Testis (tissue), 2 donors: ENCODE measurements around the gene MMP17.

Source experiments
- POLR2A ChIP-seq: fragments of 450-650 bp; IDR thresholded peaks from one replicate; pipeline ENCODE4 v1.6.1; 2017; ENCODE audit warnings: antibody characterized with exemption, mild to moderate bottlenecking, moderate library complexity
- TF ChIP-seq, protein P1 (sequence below), 3 experiments: fragments of 450-650 bp in 2 of 3; fragments of 200-600 bp in 1 of 3; sonication (generic) in 1 of 3; IDR thresholded peaks; one replicate each; pipeline ENCODE4 v1.5.1; 2016 to 2019; ENCODE audit warnings: antibody characterized with exemption in 3 of 3, mild to moderate bottlenecking in 2 of 3, moderate library complexity in 1 of 3

DNA sequence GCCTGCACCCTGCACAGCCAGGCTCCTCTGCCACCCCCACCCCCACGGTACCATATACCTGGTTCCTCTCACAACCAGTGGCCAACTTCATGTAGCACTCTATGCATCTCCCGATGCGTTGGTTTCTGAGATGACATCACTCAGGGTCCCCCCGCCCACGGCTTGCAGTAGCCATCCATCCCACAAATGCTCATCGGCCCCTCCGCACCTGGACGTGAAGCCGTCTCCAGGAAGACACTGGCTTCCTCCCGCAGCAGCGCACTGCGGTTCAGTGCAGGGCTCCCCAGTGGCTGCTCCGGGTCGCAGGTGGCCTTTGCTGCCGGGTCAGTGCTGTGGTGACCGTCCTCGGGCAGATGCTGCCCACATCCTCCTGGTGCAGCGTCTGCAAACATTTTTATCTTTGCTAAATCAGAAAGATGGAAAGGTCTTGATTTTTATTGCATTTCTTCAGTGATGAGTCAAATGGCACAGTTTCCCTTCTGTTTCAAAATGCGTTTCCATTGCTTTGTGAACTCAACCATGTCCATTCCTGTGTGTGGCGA is 27.5 kb upstream of the MMP17 start:
- TF ChIP-seq, protein P1, sequence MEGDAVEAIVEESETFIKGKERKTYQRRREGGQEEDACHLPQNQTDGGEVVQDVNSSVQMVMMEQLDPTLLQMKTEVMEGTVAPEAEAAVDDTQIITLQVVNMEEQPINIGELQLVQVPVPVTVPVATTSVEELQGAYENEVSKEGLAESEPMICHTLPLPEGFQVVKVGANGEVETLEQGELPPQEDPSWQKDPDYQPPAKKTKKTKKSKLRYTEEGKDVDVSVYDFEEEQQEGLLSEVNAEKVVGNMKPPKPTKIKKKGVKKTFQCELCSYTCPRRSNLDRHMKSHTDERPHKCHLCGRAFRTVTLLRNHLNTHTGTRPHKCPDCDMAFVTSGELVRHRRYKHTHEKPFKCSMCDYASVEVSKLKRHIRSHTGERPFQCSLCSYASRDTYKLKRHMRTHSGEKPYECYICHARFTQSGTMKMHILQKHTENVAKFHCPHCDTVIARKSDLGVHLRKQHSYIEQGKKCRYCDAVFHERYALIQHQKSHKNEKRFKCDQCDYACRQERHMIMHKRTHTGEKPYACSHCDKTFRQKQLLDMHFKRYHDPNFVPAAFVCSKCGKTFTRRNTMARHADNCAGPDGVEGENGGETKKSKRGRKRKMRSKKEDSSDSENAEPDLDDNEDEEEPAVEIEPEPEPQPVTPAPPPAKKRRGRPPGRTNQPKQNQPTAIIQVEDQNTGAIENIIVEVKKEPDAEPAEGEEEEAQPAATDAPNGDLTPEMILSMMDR (IDR thresholded peaks at IDR 0.05), result no peak
- no peak for TF ChIP-seq POLR2A
